Stomach smooth muscle (tissue), 2 donors: ENCODE data around the gene METTL1.
A peak's percentile ranks its signal among the peaks of the same experiment; 100 is the strongest.
"Not testable (repeated sequence)": the region's sequence is repeated elsewhere in the genome, so short reads cannot be mapped to it uniquely, and the experiment has no call there.

Experiments
- H3K27ac ChIP-seq: one replicate; pipeline ENCODE4 v1.7.0; 2013; ENCODE audit warnings: mild to moderate bottlenecking, low read length, inconsistent platforms
- H3K27me3 ChIP-seq, 2 donors: one replicate each; pipeline ENCODE4 v1.7.0; 2013; ENCODE audit warnings: low read length in 2 of 2; ENCODE audit not compliant: insufficient read depth in 2 of 2, control insufficient read depth in 1 of 2
- H3K36me3 ChIP-seq, 2 donors: one replicate each; pipeline ENCODE4 v1.7.0; 2013; ENCODE audit warnings: low read length in 2 of 2; ENCODE audit not compliant: control insufficient read depth in 2 of 2, insufficient read depth in 2 of 2
- H3K4me1 ChIP-seq: one replicate; pipeline ENCODE4 v1.7.0; 2013; ENCODE audit warnings: low read length; ENCODE audit not compliant: control insufficient read depth, insufficient read depth
- H3K4me3 ChIP-seq, 2 donors: one replicate each; pipeline ENCODE4 v1.7.0; 2013; ENCODE audit warnings: low read length in 2 of 2
- H3K9ac ChIP-seq, 2 donors: one replicate each; pipeline ENCODE4 v1.7.0; 2013; ENCODE audit warnings: low read length in 2 of 2, mild to moderate bottlenecking in 1 of 2
- H3K9me3 ChIP-seq, 2 donors: one replicate each; pipeline ENCODE4 v1.7.0; 2013; ENCODE audit warnings: low read length in 2 of 2; ENCODE audit not compliant: control insufficient read depth in 2 of 2
- donor health status: healthy.
- donor health status: Pancreatic carcinoma.

The METTL1 gene

GRCh38 chr12:57771873-57772428, at the start of gene METTL1:
TSS of gene METTL1 (minus strand) at chr12:57772105. CDS start at chr12:57772083, 22 bp downstream.
- peaks cover 25% of the 10 kb centered on the region for H3K4me1 ChIP-seq
- peak within 1 kb of the TSS; percentile 90 for H3K9ac ChIP-seq
- peak within 1 kb of the TSS; percentile 83 for H3K27ac ChIP-seq
- H3K36me3 ChIP-seq = peaks cover 0 to 8% of the 10 kb centered on the region in 2 donors
- H3K27me3 ChIP-seq = peaks cover 0 to 3% of the 10 kb centered on the region in 2 donors
- H3K9me3 ChIP-seq = no peaks in the 10 kb centered on the region
- peak within 1 kb of the TSS; percentile 96 to 97 for H3K4me3 ChIP-seq

GRCh38 chr12:57821015-57821414, 49.1 kb upstream of the METTL1 start:
- H3K9me3 ChIP-seq, H3K4me3 ChIP-seq, H3K27me3 ChIP-seq, H3K9ac ChIP-seq, H3K27ac ChIP-seq: not testable (repeated sequence)
- peaks cover 26% of the 10 kb centered on the region for H3K4me1 ChIP-seq
- H3K36me3 ChIP-seq = peaks cover 41 to 43% of the 10 kb centered on the region in 2 donors

- H3K9ac ChIP-seq, H3K4me3 ChIP-seq, H3K9me3 ChIP-seq, H3K27me3 ChIP-seq, H3K27ac ChIP-seq: not testable (repeated sequence)
- Histone ChIP-seq H3K4me1 (peaks cover 32% of the 10 kb centered on the region), H3K36me3 (peaks cover 34% of the 10 kb centered on the region in 2 donors)
Measured at GRCh38 chr12:57820119-57820518, 48.2 kb upstream of the METTL1 start.

GRCh38 chr12:57817990-57818331, 46.1 kb upstream of the METTL1 start:
- not testable (repeated sequence) for H3K27me3 ChIP-seq, H3K9ac ChIP-seq, H3K4me3 ChIP-seq, H3K9me3 ChIP-seq
- H3K4me1 ChIP-seq = peaks cover 40% of the 10 kb centered on the region
- H3K27ac ChIP-seq = peak overlapping the region; percentile 60
- peaks cover 16% of the 10 kb centered on the region in 2 donors for H3K36me3 ChIP-seq

GRCh38 chr12:57817261-57817989, 45.5 kb upstream of the METTL1 start:
- Histone ChIP-seq H3K36me3 (peaks cover 13 to 14% of the 10 kb centered on the region in 2 donors), H3K9ac (peak overlapping the region in 1 of 2 donors; percentile 25), H3K4me3 (no peak overlapping the region), H3K27ac (peak overlapping the region; percentile 60), H3K4me1 (peaks cover 40% of the 10 kb centered on the region), H3K27me3 (no peaks in the 10 kb centered on the region), H3K9me3 (no peaks in the 10 kb centered on the region)

- Histone ChIP-seq H3K27ac (peak overlapping the region; percentile 60), H3K4me3 (no peak overlapping the region), H3K9me3 (no peaks in the 10 kb centered on the region), H3K27me3 (no peaks in the 10 kb centered on the region), H3K9ac (peak overlapping the region in 1 of 2 donors; percentile 18), H3K36me3 (peaks cover 8 to 11% of the 10 kb centered on the region in 2 donors), H3K4me1 (peaks cover 40% of the 10 kb centered on the region)
Measured at GRCh38 chr12:57816855-57817151, 44.9 kb upstream of the METTL1 start.

GRCh38 chr12:57816001-57816854, 44.3 kb upstream of the METTL1 start:
- Histone ChIP-seq H3K27ac (peak overlapping the region; percentile 60), H3K27me3 (no peaks in the 10 kb centered on the region), H3K9ac (no peak overlapping the region), H3K4me3 (no peak overlapping the region), H3K36me3 (peaks cover 8 to 14% of the 10 kb centered on the region in 2 donors), H3K4me1 (peaks cover 36% of the 10 kb centered on the region), H3K9me3 (no peaks in the 10 kb centered on the region)

- Histone ChIP-seq H3K36me3 (peaks cover 17 to 22% of the 10 kb centered on the region in 2 donors), H3K4me3 (no peak overlapping the region), H3K27ac (peak overlapping the region; percentile 0), H3K27me3 (no peaks in the 10 kb centered on the region), H3K4me1 (peaks cover 36% of the 10 kb centered on the region), H3K9me3 (no peaks in the 10 kb centered on the region), H3K9ac (no peak overlapping the region)
Measured at GRCh38 chr12:57815177-57816000, 43.5 kb upstream of the METTL1 start.

GRCh38 chr12:57813971-57814772, 42.3 kb upstream of the METTL1 start:
- no peak overlapping the region for H3K27ac ChIP-seq
- no peak overlapping the region for H3K9ac ChIP-seq
- H3K27me3 ChIP-seq = no peaks in the 10 kb centered on the region
- H3K9me3 ChIP-seq = no peaks in the 10 kb centered on the region
- no peak overlapping the region for H3K4me3 ChIP-seq
- H3K4me1 ChIP-seq = peaks cover 36% of the 10 kb centered on the region
- peaks cover 27 to 31% of the 10 kb centered on the region in 2 donors for H3K36me3 ChIP-seq
